Mesenchymal stem cell (in vitro differentiated cells and primary cell): ENCODE results near the gene RNF146.

Experiments used
- DNase-seq: peaks from one replicate; pipeline ENCODE4 v3.0.0-alpha.2; 2013
- H2AFZ ChIP-seq: one replicate; pipeline ENCODE4 v1.6.1; 2013; ENCODE audit warnings: low read depth, mild to moderate bottlenecking, control low read depth, inconsistent platforms, low read length, moderate library complexity
- H2AK5ac ChIP-seq: 2 replicates; pipeline ENCODE4 v1.6.1; 2013; ENCODE audit warnings: low read length, moderate library complexity, mild to moderate bottlenecking, inconsistent platforms; ENCODE audit not compliant: severe bottlenecking
- H2BK120ac ChIP-seq: one replicate; pipeline ENCODE4 v1.6.1; 2013; ENCODE audit warnings: low read depth, mild to moderate bottlenecking, inconsistent platforms, low read length, moderate library complexity
- H2BK12ac ChIP-seq, 2 experiments: one replicate each; pipeline ENCODE4 v1.6.1; 2013; ENCODE audit warnings: inconsistent platforms in 2 of 2, low read length in 2 of 2, mild to moderate bottlenecking in 2 of 2, moderate library complexity in 2 of 2, control low read depth in 1 of 2
- H2BK15ac ChIP-seq: one replicate; pipeline ENCODE4 v1.6.1; 2013; ENCODE audit warnings: mild to moderate bottlenecking, low read depth, inconsistent platforms; ENCODE audit not compliant: poor library complexity, severe bottlenecking
- H2BK5ac ChIP-seq: 2 replicates; pipeline ENCODE4 v1.6.1; 2013; ENCODE audit warnings: low read depth, mild to moderate bottlenecking, low read length, control low read depth, inconsistent platforms; ENCODE audit not compliant: poor library complexity, severe bottlenecking
- H3K14ac ChIP-seq, 2 experiments: one replicate each; pipeline ENCODE4 v1.6.1; 2013; ENCODE audit warnings: inconsistent platforms in 2 of 2, low read length in 2 of 2, control low read depth in 1 of 2, mild to moderate bottlenecking in 1 of 2, moderate library complexity in 1 of 2
- H3K18ac ChIP-seq, 2 experiments: one replicate each; pipeline ENCODE4 v1.6.1; 2013; ENCODE audit warnings: inconsistent platforms in 2 of 2, low read length in 2 of 2, control low read depth in 1 of 2, low read depth in 1 of 2, mild to moderate bottlenecking in 1 of 2
- H3K23ac ChIP-seq, 2 experiments: one replicate each; pipeline ENCODE4 v1.6.1; 2013; ENCODE audit warnings: inconsistent platforms in 2 of 2, low read length in 2 of 2, mild to moderate bottlenecking in 2 of 2, moderate library complexity in 2 of 2, control low read depth in 1 of 2
- H3K27ac ChIP-seq: 2 replicates; pipeline ENCODE4 v1.5.1; 2013; ENCODE audit warnings: mild to moderate bottlenecking, moderate library complexity, low read length, control low read depth, inconsistent platforms; ENCODE audit not compliant: poor library complexity, severe bottlenecking
- H3K27me3 ChIP-seq, 2 experiments: 2 replicates each; pipeline versions ENCODE4 v1.6.1 to v1.7.0; 2013; ENCODE audit warnings: low read length in 2 of 2, mild to moderate bottlenecking in 2 of 2, moderate library complexity in 2 of 2, control low read depth in 1 of 2, inconsistent platforms in 1 of 2; ENCODE audit not compliant: control insufficient read depth in 1 of 2, insufficient read depth in 1 of 2
- H3K36me3 ChIP-seq, 2 experiments: 2 replicates each; pipeline versions ENCODE4 v1.6.1 to v1.7.0; 2013; ENCODE audit warnings: low read length in 2 of 2, control low read depth in 1 of 2, inconsistent platforms in 1 of 2, low read depth in 1 of 2, mild to moderate bottlenecking in 1 of 2; ENCODE audit not compliant: insufficient read depth in 2 of 2, control insufficient read depth in 1 of 2
- H3K4ac ChIP-seq, 2 experiments: one replicate each; pipeline ENCODE4 v1.6.1; 2013; ENCODE audit warnings: inconsistent platforms in 2 of 2, low read length in 2 of 2, mild to moderate bottlenecking in 2 of 2, moderate library complexity in 2 of 2, control low read depth in 1 of 2, low read depth in 1 of 2
- H3K4me1 ChIP-seq: 2 replicates; pipeline ENCODE4 v1.6.1; 2013; ENCODE audit warnings: low read depth, low read length, control low read depth; ENCODE audit not compliant: control insufficient read depth, insufficient read depth
- H3K4me2 ChIP-seq: 2 replicates; pipeline ENCODE4 v1.6.1; 2013; ENCODE audit warnings: low read length, mild to moderate bottlenecking, inconsistent platforms; ENCODE audit not compliant: poor library complexity, severe bottlenecking
- H3K4me3 ChIP-seq, 2 experiments: 2 replicates each; pipeline versions ENCODE4 v1.5.1 to v1.7.0; 2013; ENCODE audit warnings: low read length in 2 of 2, mild to moderate bottlenecking in 2 of 2, control low read depth in 1 of 2, low read depth in 1 of 2; ENCODE audit not compliant: insufficient read depth in 1 of 2
- H3K79me1 ChIP-seq: replicated peaks from 2 replicates; pipeline ENCODE4 v1.6.1; 2013; ENCODE audit warnings: mild to moderate bottlenecking, control low read depth, low read length, inconsistent platforms; ENCODE audit not compliant: poor library complexity, severe bottlenecking
- H3K9ac ChIP-seq: 2 replicates; pipeline ENCODE4 v1.7.0; 2013; ENCODE audit warnings: mild to moderate bottlenecking, low read length, moderate library complexity
- H3K9me3 ChIP-seq: 2 replicates; pipeline ENCODE4 v1.7.0; 2013; ENCODE audit warnings: mild to moderate bottlenecking, low read length; ENCODE audit not compliant: control insufficient read depth
- H4K8ac ChIP-seq: one replicate; pipeline ENCODE4 v1.6.1; 2013; ENCODE audit warnings: inconsistent platforms, mild to moderate bottlenecking, low read length, moderate library complexity
- H4K91ac ChIP-seq: one replicate; pipeline ENCODE4 v1.6.1; 2013; ENCODE audit warnings: mild to moderate bottlenecking, low read length, inconsistent platforms
- WGBS: methylation state at CpG from one replicate; pipeline ENCODE4 v1.1.7; 2013; ENCODE audit warnings: mixed read lengths; 5-methylcytosine and 5-hydroxymethylcytosine counted together

RNF146 gene

DNA sequence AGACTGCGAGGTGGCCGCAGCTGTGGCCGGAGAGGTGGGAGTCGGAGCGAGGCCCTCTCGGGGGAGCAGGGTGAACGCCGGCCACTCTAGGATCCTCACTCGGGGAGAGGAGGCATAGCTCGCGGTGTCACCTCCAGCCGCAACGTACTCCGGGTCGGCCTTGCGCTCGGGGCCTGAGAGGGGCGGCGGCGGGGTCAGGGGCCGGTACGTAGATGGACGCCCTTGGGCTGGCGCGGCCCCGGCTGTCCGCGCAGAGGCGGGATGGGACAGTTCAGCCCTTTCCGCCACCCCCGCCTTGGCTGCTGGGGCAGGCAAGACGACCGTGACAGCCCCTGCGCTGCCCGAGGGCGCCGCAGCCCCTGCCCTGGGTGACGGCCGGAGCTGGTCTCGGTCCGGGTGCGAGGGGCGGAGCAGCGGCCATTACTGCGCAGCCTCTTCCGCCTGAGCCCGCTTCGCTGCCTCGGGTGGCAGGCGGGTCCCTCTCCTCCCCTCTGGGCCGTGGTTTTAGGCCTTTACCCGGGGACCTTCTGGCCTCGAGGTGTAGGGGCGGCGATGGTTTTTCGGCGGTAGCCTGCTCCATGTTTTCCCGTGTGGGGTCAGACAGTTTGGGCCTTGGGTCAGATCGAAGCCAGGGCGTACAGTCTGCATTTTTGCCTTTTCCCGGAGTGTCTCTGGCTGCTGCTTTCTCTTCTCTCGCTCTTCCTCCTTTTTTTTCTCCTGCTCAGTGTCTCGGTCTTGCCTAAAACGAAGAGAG is 405 bp downstream of the RNF146 start:
- H2BK5ac ChIP-seq, result peak overlapping the region; percentile 81
- no peaks in the 10 kb centered on the region for H3K4me1 ChIP-seq
- no peaks in the 10 kb centered on the region for H3K36me3 ChIP-seq
- peak overlapping the region; percentile 77 to 98 for H3K4me3 ChIP-seq
- H3K4me2 ChIP-seq, result peak overlapping the region; percentile 76
- H2AK5ac ChIP-seq, result peak overlapping the region; percentile 41
- H3K4ac ChIP-seq, result peak overlapping the region; percentile 30 to 95
- DNase-seq, result peak; percentile 65
- H3K23ac ChIP-seq, result peak overlapping the region; percentile 82 to 90
- peaks cover 2% of the 10 kb centered on the region for H3K79me1 ChIP-seq
- no peaks in the 10 kb centered on the region for H3K27me3 ChIP-seq
- peak overlapping the region; percentile 22 to 55 for H3K14ac ChIP-seq
- H3K18ac ChIP-seq, result peak overlapping the region; percentile 82 to 96
- peak overlapping the region; percentile 91 for H3K27ac ChIP-seq
- peak overlapping the region; percentile 98 for H2BK15ac ChIP-seq
- peak overlapping the region; percentile 7 for H2AFZ ChIP-seq
- peak overlapping the region; percentile 99 for H3K9ac ChIP-seq
- H4K91ac ChIP-seq, result peak overlapping the region; percentile 99
- no peaks in the 10 kb centered on the region for H3K9me3 ChIP-seq
- peak overlapping the region; percentile 98 for H4K8ac ChIP-seq
- under 1% methylated on average over 63 of the region's 64 CpGs for WGBS
- H2BK120ac ChIP-seq, result peak overlapping the region; percentile 77
- peak overlapping the region; percentile 4 to 45 for H2BK12ac ChIP-seq

GRCh38 chr6:127267646-127268625 is 1.3 kb downstream of the RNF146 start:
- H2BK120ac ChIP-seq, result peak overlapping the region; percentile 77
- H3K36me3 ChIP-seq, result no peaks in the 10 kb centered on the region
- peak overlapping the region; percentile 77 to 98 for H3K4me3 ChIP-seq
- H4K91ac ChIP-seq, result peak overlapping the region; percentile 99
- H2AFZ ChIP-seq, result peak overlapping the region; percentile 7
- peak overlapping the region; percentile 82 to 96 for H3K18ac ChIP-seq
- H2AK5ac ChIP-seq, result peak overlapping the region; percentile 41
- no peak overlapping the region for H2BK5ac ChIP-seq
- peak; percentile 35 for DNase-seq
- WGBS, result 6% methylated on average over 9 of the region's 16 CpGs
- H3K14ac ChIP-seq, result peak overlapping the region; percentile 22 to 55
- H3K9ac ChIP-seq, result peak overlapping the region; percentile 99
- H3K79me1 ChIP-seq, result peaks cover 2% of the 10 kb centered on the region
- H3K9me3 ChIP-seq, result no peaks in the 10 kb centered on the region
- H3K27me3 ChIP-seq, result no peaks in the 10 kb centered on the region
- peak overlapping the region; percentile 64 for H2BK15ac ChIP-seq
- H3K4ac ChIP-seq, result peak overlapping the region; percentile 30 to 92
- H3K4me1 ChIP-seq, result no peaks in the 10 kb centered on the region
- H3K27ac ChIP-seq, result peak overlapping the region; percentile 60
- peak overlapping the region; percentile 76 for H3K4me2 ChIP-seq
- peak overlapping the region; percentile 98 for H4K8ac ChIP-seq
- no peak overlapping the region for H3K23ac ChIP-seq
- peak overlapping the region in 1 of 2 experiments; percentile 45 for H2BK12ac ChIP-seq

- peaks cover 5% of the 10 kb centered on the region for H3K79me1 ChIP-seq
- H3K18ac ChIP-seq, result no peak overlapping the region
- H2AFZ ChIP-seq, result no peak overlapping the region
- H3K36me3 ChIP-seq, result peaks cover 0 to 5% of the 10 kb centered on the region in 2 experiments
- no peak overlapping the region for H3K4me2 ChIP-seq
- no peak for DNase-seq
- no peaks in the 10 kb centered on the region for H3K4me1 ChIP-seq
- WGBS, result 100% methylated on average over 2 of the region's 3 CpGs
- no peak overlapping the region for H2BK15ac ChIP-seq
- no peak overlapping the region for H2BK12ac ChIP-seq
- no peak overlapping the region for H3K4ac ChIP-seq
- H4K91ac ChIP-seq, result no peak overlapping the region
- H3K4me3 ChIP-seq, result no peak overlapping the region
- H3K9me3 ChIP-seq, result no peaks in the 10 kb centered on the region
- no peak overlapping the region for H3K23ac ChIP-seq
- H2BK120ac ChIP-seq, result no peak overlapping the region
- H3K9ac ChIP-seq, result no peak overlapping the region
- H2AK5ac ChIP-seq, result no peak overlapping the region
- no peaks in the 10 kb centered on the region for H3K27me3 ChIP-seq
- H3K14ac ChIP-seq, result no peak overlapping the region
- H4K8ac ChIP-seq, result no peak overlapping the region
- no peak overlapping the region for H2BK5ac ChIP-seq
- no peak overlapping the region for H3K27ac ChIP-seq
Measured at GRCh38 chr6:127272576-127272975, 5.9 kb downstream of the RNF146 start.

GRCh38 chr6:127273499-127273898 is 6.8 kb downstream of the RNF146 start:
- no peak overlapping the region for H3K4ac ChIP-seq
- H3K4me2 ChIP-seq, result no peak overlapping the region
- no peaks in the 10 kb centered on the region for H3K27me3 ChIP-seq
- peaks cover 0 to 5% of the 10 kb centered on the region in 2 experiments for H3K36me3 ChIP-seq
- H3K18ac ChIP-seq, result no peak overlapping the region
- no peak overlapping the region for H3K23ac ChIP-seq
- H4K91ac ChIP-seq, result no peak overlapping the region
- H2BK5ac ChIP-seq, result no peak overlapping the region
- H3K9me3 ChIP-seq, result no peaks in the 10 kb centered on the region
- H2BK15ac ChIP-seq, result no peak overlapping the region
- H2BK12ac ChIP-seq, result no peak overlapping the region
- no peak overlapping the region for H3K4me3 ChIP-seq
- no peak overlapping the region for H2AK5ac ChIP-seq
- no peak overlapping the region for H2BK120ac ChIP-seq
- H2AFZ ChIP-seq, result no peak overlapping the region
- 92% methylated on average over 1 of the region's 2 CpGs for WGBS
- peaks cover 5% of the 10 kb centered on the region for H3K79me1 ChIP-seq
- no peak overlapping the region for H3K9ac ChIP-seq
- DNase-seq, result no peak
- no peak overlapping the region for H3K27ac ChIP-seq
- H3K4me1 ChIP-seq, result no peaks in the 10 kb centered on the region
- no peak overlapping the region for H4K8ac ChIP-seq
- H3K14ac ChIP-seq, result no peak overlapping the region
